NCI-H460 (cell line): ENCODE results near the gene POLQ. TPM values are rescaled to one million over a fixed set of nuclear protein-coding genes. Genes with fewer than 3 reads are reported as not detected.
"Not testable (repeated sequence)": the region's sequence is repeated elsewhere in the genome, so short reads cannot be mapped to it uniquely, and the experiment has no call there.

Source experiments
- DNase-seq: peaks from one replicate; pipeline ENCODE4 v3.0.0-alpha.2; 2016; ENCODE audit warnings: low read depth; ENCODE audit errors: extremely low read depth
- total RNA-seq: library from RNA; depleted of rRNA; stranded (reverse); fragments of >200 nt; shearing (Covaris generic); gene quantifications from 2 replicates; pipeline ENCODE4 v1.2.3, GENCODE V29; 2014

POLQ gene
- total RNA-seq, 1 experiment from 2014 or later, result 5.8 TPM

DNA sequence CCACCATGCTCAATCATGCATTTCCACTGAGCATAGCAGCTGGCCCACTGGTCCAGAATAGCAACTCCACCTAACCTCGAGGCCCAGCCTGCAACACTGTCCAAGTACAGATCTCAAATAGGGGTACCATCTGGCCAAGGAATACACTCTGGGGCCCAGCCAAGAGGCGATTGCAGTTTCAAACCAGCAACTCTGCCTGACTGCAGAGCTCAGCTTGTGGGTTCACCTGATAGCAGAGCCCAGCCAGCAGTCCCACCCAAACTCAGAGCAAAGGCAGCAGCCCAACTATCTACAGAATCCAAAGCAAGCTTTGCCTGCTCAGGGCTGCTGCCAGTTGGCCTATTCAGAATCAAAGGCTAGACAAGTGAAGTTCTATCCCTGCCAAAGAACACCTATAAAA lies 30.5 kb downstream of the POLQ start:
- no peak for DNase-seq

DNA sequence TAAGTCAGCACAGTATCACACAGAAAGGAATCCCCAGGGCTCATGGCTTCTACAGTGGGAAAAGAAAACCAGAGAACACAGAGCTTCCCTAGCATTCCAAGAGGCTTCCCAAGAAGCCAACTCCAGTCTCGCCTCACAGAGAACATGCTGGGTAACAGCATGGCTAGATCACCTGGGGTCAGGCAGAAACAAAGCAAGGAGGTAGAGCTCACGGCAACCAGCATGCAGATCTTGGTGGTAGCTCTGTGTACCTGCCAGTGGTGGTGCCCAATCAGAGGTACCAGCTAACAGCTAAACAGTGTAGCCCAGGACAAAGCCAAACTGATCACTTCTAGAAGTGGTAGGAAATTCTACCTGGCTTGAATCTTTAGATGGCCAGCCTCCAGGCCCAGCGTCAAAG lies 31.3 kb downstream of the POLQ start:
- DNase-seq, result no peak

GRCh38 chr3:121508389-121508788 lies 37.4 kb downstream of the POLQ start:
- DNase-seq, result no peak

- DNase-seq, result no peak
These were observed 40.5 kb downstream of the POLQ start for GRCh38 chr3:121505256-121505655.

DNA sequence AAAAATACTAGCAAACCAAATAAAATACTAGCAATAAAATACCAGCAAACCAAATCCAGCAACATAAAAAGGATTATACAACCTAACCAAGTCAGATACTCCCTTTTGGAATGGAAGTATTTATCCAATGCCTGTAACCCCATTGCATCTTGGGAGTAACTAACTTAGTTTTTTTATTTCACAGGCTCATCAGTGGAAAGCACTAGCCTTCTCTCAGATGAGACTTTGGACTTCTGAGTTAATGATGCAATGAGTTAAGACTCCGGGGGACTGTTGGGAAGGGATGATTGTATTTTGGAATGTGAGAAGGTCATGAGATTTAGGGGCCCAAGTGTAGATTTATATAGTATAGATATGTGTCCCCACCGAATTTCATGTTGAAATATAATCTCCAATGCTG lies 41.2 kb downstream of the POLQ start:
- no peak for DNase-seq

DNA sequence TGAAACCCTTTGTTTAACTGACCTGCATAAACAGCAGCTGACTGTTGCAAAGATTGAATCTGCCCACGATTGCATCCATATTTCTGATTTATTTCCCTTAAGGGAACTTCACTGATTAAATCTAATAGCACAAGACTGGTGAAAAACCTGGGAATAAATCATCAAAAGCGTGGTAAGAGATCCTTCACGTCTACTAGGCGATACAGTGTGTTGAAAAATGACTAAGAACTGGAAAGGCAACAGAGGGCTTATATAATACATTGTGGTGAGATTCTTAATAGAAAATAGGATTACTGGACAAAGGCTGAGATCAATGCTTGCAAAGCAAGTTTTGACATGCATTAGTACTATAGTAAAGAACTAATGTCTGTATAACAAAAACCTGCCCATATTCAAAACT lies 49.0 kb downstream of the POLQ start:
- no peak for DNase-seq

DNA sequence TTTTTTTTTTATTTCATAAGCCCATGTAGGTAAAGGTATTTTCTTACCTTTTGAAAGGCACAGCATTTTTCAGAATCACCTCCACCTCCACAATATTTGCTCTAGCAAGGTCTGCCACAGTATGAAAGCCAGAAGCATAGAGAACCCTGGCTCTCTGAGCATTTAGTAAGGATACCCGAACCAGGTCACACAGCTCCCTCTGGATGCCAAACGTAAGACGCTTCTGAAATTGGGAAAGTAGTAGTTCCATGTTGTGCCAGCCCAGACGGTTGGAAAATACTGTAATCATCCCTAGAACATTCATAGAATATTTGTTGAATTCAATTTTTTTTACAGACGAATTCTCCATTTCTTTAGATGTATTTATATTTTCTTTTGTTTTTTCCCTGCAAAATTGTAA lies 52.4 kb downstream of the POLQ start:
- DNase-seq, result no peak

DNA sequence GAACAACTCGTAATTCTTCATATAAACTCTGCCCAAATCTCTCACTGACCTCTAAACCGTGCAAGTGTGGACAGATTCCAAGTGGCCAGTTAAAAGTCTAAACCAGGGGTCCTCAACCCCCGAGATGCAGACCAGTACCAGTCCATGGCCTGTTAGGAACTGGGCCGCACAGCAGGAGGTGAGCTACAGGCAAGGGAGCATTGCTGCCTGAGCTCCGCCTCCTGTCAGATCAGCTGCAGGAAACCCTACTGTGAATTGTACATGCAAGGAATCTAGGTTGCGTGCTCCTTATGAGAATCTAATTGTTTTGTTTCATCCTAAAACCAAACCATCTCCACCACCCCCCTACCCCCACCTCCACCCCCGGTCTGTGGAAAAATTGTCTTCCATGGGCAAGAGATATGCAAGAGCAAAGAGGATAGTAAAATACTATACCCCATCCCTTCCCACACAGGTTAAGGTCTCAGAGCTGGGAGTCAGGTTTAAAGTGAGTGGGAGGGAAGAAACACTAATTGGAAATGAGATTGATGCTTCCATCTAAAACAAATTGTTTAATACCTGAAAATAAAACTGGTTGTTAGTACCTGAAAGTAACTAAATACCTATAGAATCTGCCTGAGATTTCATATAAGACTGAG lies 54.0 kb downstream of the POLQ start:
- DNase-seq, result no peak

DNA sequence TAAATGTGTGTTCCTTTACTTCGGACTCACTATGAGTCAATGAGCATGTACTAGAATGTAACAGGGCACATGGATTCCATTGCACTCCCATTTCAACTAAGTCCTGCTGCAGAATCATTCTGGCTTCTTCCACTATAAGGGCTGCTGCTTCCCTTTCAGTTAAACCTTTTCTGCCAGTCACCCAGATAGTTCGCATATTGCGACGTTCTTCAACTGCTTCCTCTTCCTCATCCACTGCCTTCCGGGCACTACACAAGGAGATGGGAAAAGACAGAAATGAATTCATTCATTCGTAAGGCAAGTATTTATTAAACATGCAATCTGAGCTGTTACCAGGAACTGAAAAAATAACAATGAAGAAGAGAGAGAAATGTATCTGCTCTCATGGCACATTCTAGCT lies 55.6 kb downstream of the POLQ start:
- no peak for DNase-seq

- no peak for DNase-seq
These were observed 57.2 kb downstream of the POLQ start for GRCh38 chr3:121488628-121489027.

DNA sequence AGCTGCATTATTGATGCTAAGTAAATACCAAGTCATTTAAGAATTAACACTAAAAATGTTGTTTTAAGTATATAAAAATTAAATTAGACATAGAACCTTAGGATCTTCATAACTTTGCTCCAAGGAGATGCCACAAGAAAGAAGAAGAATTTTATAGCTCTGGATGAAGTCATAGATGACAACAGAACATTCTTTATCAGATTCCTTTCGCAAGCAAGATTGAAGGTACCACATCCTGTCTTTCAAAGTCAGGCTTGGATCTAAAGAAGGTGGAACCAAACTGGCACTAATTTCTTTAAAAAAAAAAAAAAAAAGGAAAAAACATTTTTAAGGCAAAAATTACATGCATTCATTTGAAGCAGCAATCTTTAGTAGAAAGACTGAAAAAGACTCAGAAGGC lies 62.5 kb downstream of the POLQ start:
- DNase-seq, result no peak

GRCh38 chr3:121482660-121483059 lies 63.1 kb downstream of the POLQ start:
- no peak for DNase-seq

DNA sequence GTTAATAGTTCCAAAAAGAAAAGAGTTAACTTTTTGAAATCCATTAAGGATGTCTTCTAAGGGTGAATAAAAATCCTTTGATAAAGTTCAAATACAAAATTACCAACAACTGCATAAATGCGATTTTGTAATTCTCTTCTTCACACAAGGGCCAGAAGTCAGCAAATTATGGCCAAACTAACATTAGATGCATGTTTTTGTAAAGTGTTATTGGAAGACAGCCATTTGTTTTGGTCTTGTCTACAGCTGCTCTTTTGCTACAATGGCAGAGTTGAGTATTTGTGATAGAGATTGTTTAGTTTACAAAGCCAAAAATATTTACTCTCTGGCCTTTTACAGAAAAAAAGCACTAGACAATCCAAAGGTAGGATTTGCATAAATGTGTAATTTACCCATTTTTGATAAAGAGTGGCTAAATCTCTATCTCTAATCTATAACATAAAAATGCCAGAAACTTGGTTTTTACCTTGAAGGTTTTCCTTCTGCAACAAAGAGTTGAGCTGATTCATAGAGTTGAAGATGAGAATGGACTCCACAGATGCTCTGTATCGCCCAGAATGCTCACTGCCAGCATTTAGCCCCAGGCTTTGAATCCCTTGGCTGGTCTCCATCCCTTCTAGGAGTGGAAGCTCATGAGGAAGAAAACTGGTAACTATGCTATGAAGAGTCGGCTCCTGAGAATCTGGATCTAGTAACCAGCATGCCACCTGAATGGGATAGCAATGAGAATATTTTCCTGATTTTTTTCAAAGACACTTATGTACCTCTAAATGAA lies 64.5 kb downstream of the POLQ start:
- no peak for DNase-seq

GRCh38 chr3:121477589-121477988 lies 68.2 kb downstream of the POLQ start:
- no peak for DNase-seq

GRCh38 chr3:121473001-121473400 lies 72.8 kb downstream of the POLQ start:
- DNase-seq, result no peak

DNA sequence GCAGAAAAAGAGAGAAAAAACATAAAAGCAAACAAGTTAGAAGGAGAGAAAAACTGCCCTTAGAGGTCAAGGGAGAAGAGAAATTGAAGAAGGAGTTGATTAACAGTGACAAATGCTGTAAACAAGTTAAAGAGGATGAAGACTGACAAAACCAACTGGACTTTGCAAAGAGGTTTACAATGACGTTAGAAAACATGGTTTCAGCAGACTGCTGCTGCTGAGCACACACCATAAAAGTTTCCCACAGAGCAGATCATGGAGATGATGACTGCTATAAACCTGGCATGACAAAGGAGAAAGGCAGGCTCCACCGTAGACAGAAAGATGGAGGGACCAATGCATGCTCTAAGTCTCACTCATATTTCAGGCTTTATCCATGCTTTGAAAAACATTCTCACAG lies 78.7 kb downstream of the POLQ start:
- DNase-seq, result no peak

- DNase-seq, result no peak
These were observed 82.0 kb downstream of the POLQ start for GRCh38 chr3:121463745-121464144.

DNA sequence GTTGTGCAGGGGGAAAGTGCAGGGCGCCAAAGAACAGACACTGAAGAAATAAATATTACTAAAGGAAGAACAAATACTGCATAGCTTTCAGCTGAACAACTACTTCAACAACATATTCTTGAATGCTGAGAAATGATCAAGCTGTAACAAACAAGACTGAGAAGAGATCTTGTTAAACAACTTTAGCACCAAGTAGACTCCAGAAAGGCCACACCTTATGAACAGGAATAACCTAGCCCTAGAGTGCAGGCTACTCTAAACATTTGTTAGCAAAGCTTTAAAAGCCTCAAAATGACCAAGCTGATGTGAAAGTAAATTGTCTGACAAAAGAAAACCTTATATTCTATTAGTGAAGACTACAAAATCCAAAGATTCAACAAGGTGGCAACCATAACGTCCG lies 83.2 kb downstream of the POLQ start:
- DNase-seq, result no peak

DNA sequence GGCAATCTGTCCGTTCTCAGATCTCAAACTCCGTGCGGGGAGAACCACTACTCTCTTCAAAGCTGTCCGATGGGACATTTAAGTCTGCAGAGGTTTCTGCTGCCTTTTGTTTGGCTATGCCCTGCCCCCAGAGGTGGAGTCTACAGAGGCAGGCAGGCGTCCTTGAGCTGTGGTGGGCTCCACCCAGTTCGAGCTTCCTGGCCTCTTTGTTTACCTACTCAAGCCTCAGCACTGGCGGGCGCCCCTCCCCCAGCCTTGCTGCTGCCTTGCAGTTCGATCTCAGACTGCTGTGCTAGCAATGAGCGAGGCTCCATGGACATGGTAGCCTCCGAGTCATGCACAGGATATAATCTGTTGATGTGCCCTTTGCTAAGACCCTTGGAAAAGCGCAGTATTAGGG lies 94.0 kb downstream of the POLQ start:
- DNase-seq, result not testable (repeated sequence)

GRCh38 chr3:121443456-121443855 lies 102.3 kb downstream of the POLQ start:
- DNase-seq, result no peak

DNA sequence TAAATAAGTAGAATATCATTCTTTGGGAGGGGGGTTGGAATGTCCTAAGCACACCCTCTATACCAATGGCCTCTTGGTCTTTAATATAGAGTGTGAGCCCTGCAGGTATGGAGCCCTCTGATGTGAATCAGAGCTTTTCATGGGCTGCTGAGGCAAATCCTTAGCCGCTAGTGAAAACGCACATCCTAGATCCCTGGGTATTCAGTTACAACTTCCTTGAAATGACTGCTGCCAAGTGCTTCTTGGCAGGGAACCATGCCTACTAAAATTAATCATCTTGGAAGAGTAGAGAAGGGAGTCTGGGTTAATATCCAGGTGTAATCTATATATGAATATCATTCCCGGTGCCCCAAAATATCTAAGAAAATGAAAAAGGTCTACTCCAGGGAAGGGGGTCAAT lies 109.1 kb downstream of the POLQ start:
- no peak for DNase-seq

DNA sequence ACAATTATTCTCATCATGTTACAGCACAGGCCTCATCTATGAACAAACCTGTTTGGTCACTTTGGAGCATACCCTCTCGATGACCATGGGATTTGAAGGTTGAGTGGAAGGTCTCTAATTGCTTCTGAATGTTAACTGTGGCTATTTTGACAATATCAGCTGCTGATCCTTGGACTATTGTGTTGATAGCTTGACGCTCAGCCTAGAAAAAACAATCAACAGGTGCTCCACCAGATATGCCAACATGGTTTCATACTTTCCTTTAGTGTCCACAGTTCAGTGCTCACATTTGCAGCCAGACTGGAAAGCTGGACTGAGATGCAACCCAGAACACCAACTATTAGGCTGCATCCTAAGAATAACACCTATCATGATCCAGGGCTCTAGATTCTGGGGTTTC lies 109.7 kb downstream of the POLQ start:
- DNase-seq, result no peak
